K562 (cell line): Measurements from ENCODE around the gene GOLGA2. TPM values are rescaled to one million over a fixed set of nuclear protein-coding genes. Genes with fewer than 3 reads are reported as not detected.

Experiments used
- ATAC-seq: fragments of 200-7000 bp; cut with Tn5 transposase; 3 replicates; pipeline ENCODE4 v1.9.1; 2020; ENCODE audit warnings: moderate library complexity
- BruUV-seq: library from RNA; stranded (reverse); fragments of 400-500 nt; replicated peaks from 2 replicates; lab custom pipeline; 2021; lab: Mats Ljungman, UMichigan
- CTCF ChIA-PET: fragments of 300-600 bp; formaldehyde crosslinking; extraction: SDS; loops from one replicate; lab custom pipeline; 2021; ENCODE audit warnings: low intra/inter-chr PET ratio; lab: Yijun Ruan, JAX
- POLR2A ChIA-PET: fragments of 300-600, 350-650 bp; sonication (Branson Sonifier 250); formaldehyde crosslinking; extraction: SDS; loops from one replicate; lab custom pipeline; 2021; ENCODE audit warnings: antibody characterized with exemption, inconsistent platforms; lab: Yijun Ruan, JAX
- DNase-seq, 4 experiments: peaks; one replicate each; pipeline versions ENCODE4 v3.0.0 to v3.0.0-alpha.2; 2011 to 2018; ENCODE audit warnings: low spot score in 3 of 4, mixed read lengths in 3 of 4; ENCODE audit errors: extremely low read depth in 1 of 4
- FAIRE-seq: peaks from 2 replicates; lab custom pipeline; 2011; peaks lifted over from hg19 to GRCh38; lab: Jason Lieb, UNC
- H2AFZ ChIP-seq: 2 replicates; pipeline ENCODE4 v1.6.0; 2011; ENCODE audit warnings: low read depth, low read length, control low read depth, inconsistent platforms
- H3K27ac ChIP-seq: fragments of 200-600 bp; 3 replicates; pipeline ENCODE4 v1.8.0; 2011; ENCODE audit warnings: low read depth, mild to moderate bottlenecking, control low read depth, inconsistent platforms, low read length, moderate library complexity, mixed read lengths; ENCODE audit errors: extremely low read depth
- H3K27me3 ChIP-seq, 2 experiments: fragments of 300-600 bp in 1 of 2; 2 replicates in 1 of 2; 3 replicates in 1 of 2; pipeline versions ENCODE4 v1.6.0 to v1.8.0; 2011; ENCODE audit warnings: inconsistent platforms in 2 of 2, low read length in 2 of 2, mild to moderate bottlenecking in 1 of 2, mixed read lengths in 1 of 2, moderate library complexity in 1 of 2; ENCODE audit not compliant: control insufficient read depth in 2 of 2, insufficient read depth in 2 of 2
- H3K36me3 ChIP-seq: fragments of 300-600 bp; 3 replicates; pipeline ENCODE4 v1.8.0; 2011; ENCODE audit warnings: mild to moderate bottlenecking, low read length, inconsistent platforms; ENCODE audit not compliant: control insufficient read depth, insufficient read depth
- H3K4me1 ChIP-seq, 2 experiments: fragments of 200-600 bp in 1 of 2; replicated peaks in 1 of 2; 2 replicates in 1 of 2; 3 replicates in 1 of 2; pipeline versions ENCODE4 v1.5.1 to v1.8.0; 2011; ENCODE audit warnings: inconsistent platforms in 2 of 2, low read length in 2 of 2, mild to moderate bottlenecking in 1 of 2, mixed read lengths in 1 of 2, moderate library complexity in 1 of 2; ENCODE audit not compliant: control insufficient read depth in 2 of 2, insufficient read depth in 2 of 2
- H3K4me2 ChIP-seq: 2 replicates; pipeline ENCODE4 v1.6.1; 2011; ENCODE audit warnings: low read length, control low read depth, inconsistent platforms, mixed read lengths; ENCODE audit not compliant: insufficient read depth
- H3K4me3 ChIP-seq: fragments of 200-600 bp; sonication (generic), shearing (Covaris generic); 2 replicates; pipeline ENCODE4 v1.5.1; 2016; ENCODE audit warnings: control low read depth, inconsistent platforms
- H3K79me2 ChIP-seq: fragments of 200-600 bp; 3 replicates; pipeline ENCODE4 v1.8.0; 2011; ENCODE audit warnings: low read length, inconsistent platforms; ENCODE audit not compliant: control insufficient read depth, insufficient read depth
- H3K9ac ChIP-seq, 2 experiments: 2 replicates each; pipeline versions ENCODE4 v1.6.0 to v1.6.1; 2011; ENCODE audit warnings: low read depth in 2 of 2, low read length in 2 of 2, control low read depth in 1 of 2, inconsistent platforms in 1 of 2, mild to moderate bottlenecking in 1 of 2, mixed read lengths in 1 of 2; ENCODE audit not compliant: insufficient read depth in 1 of 2
- H3K9me1 ChIP-seq: one replicate; pipeline ENCODE4 v1.6.0; 2011; ENCODE audit warnings: inconsistent platforms, mild to moderate bottlenecking, low read length, moderate library complexity; ENCODE audit not compliant: control insufficient read depth, insufficient read depth
- H3K9me3 ChIP-seq: replicated peaks from 2 replicates; pipeline ENCODE4 v1.5.1; 2011; ENCODE audit warnings: low read depth, low read length, inconsistent platforms; ENCODE audit not compliant: control insufficient read depth, insufficient read depth
- H4K20me1 ChIP-seq: replicated peaks from 2 replicates; pipeline ENCODE4 v1.6.1; 2011; ENCODE audit warnings: low read length, inconsistent platforms, mixed read lengths; ENCODE audit not compliant: control insufficient read depth, insufficient read depth
- ATF1 ChIP-seq, 2 experiments: fragments of 450-650 bp in 1 of 2; IDR thresholded peaks; 2 replicates each; pipeline ENCODE4 v1.6.1; 2016; ENCODE audit warnings: missing compliant biosample characterization in 1 of 2, missing genetic modification characterization in 1 of 2
- CEBPB ChIP-seq: fragments of 450-650 bp; IDR thresholded peaks from 2 replicates; pipeline ENCODE4 v1.6.1; 2016; ENCODE audit warnings: missing genetic modification characterization, missing compliant biosample characterization
- CREB1 ChIP-seq, 2 experiments: sonication (generic) in 1 of 2; formaldehyde crosslinking in 1 of 2; IDR thresholded peaks; 2 replicates each; pipeline versions ENCODE4 v1.6.1 to v1.8.0; 2012 to 2022; ENCODE audit warnings: inconsistent platforms in 1 of 2, mild to moderate bottlenecking in 1 of 2, missing genetic modification reagents in 1 of 2, moderate library complexity in 1 of 2
- E2F3 ChIP-seq: fragments of 250-450 bp; sonication (Bioruptor Pico); IDR thresholded peaks from 2 replicates; pipeline ENCODE4 v1.4.0; 2020; ENCODE audit warnings: mild to moderate bottlenecking
- MCM2 ChIP-seq: fragments of 450-650 bp; IDR thresholded peaks from 2 replicates; pipeline ENCODE4 v1.6.1; 2017; ENCODE audit warnings: low read depth, mild to moderate bottlenecking
- TAF9B ChIP-seq: fragments of 450-650 bp; IDR thresholded peaks from 2 replicates; pipeline ENCODE4 v1.6.1; 2018; ENCODE audit warnings: mild to moderate bottlenecking; ENCODE audit not compliant: partially characterized antibody
- WGBS: fragments of 100-300 bp; shearing (Covaris generic); methylation state at CpG from one replicate; pipeline ENCODE4 v1.1.6; 2016; ENCODE audit warnings: low coverage, mixed read lengths; ENCODE audit not compliant: insufficient coverage; ENCODE audit errors: missing lambda C conversion rate; 5-methylcytosine and 5-hydroxymethylcytosine counted together
- in situ Hi-C: fragments of 300-500 bp; cut with MboI; formaldehyde crosslinking; loops from 4 replicates; pipeline ENCODE4 v1.15.0; 2018; ENCODE audit warnings: inconsistent platforms, mixed read lengths
- intact Hi-C: fragments of 100-400 bp; cut with micrococcal nuclease; formaldehyde crosslinking; loops from 2 replicates; pipeline ENCODE4 v1.14.2; 2022
- polyA plus RNA-seq, 8 experiments: library from polyadenylated mRNA; depleted of rRNA in 4 of 8; stranded (reverse) in 5 of 8; unstranded in 3 of 8; fragments of >200 nt; fragmentation: Nextera tagmentation in 2 of 8; fragmentation: Illumina TruSeq in 1 of 8; extraction: Ambion mirVana in 2 of 8; extraction: Trizol in 1 of 8; gene quantifications; 2 replicates each; pipeline versions ENCODE4 v1.2.1 to v1.2.3, GENCODE V29; 2011 to 2014; ENCODE audit warnings: inconsistent platforms in 1 of 8, missing spikeins in 1 of 8
- total RNA-seq, 7 experiments: library from RNA; depleted of rRNA in 6 of 7; stranded (reverse); fragments of >200 nt in 6 of 7; fragmentation: Illumina TruSeq in 2 of 7; extraction: Trizol in 2 of 7; gene quantifications; 2 replicates each; pipeline versions ENCODE4 v1.2.1 to v1.2.3, GENCODE V29; 2011 to 2021; ENCODE audit warnings: low replicate concordance in 1 of 7
- TF ChIP-seq, protein P1 (sequence below): sonication (generic); formaldehyde crosslinking; IDR thresholded peaks from 2 replicates; pipeline ENCODE4 v1.8.0; 2023; ENCODE audit warnings: mild to moderate bottlenecking, missing genetic modification reagents
- TF ChIP-seq, protein P2 (sequence below), 2 experiments: fragments of 200-800 bp in 1 of 2; sonication (Bioruptor generic) in 1 of 2; sonication (generic) in 1 of 2; formaldehyde crosslinking in 1 of 2; IDR thresholded peaks in 1 of 2; conservative IDR thresholded peaks in 1 of 2; 2 replicates each; pipeline versions ENCODE4 v1.5.0 to v1.6.1; 2016 to 2020; ENCODE audit warnings: missing compliant biosample characterization in 1 of 2, missing genetic modification characterization in 1 of 2, missing genetic modification reagents in 1 of 2

The GOLGA2 gene
- total and polyA plus RNA-seq, 9 of the 15 experiments (the other 6 are each of a cell fraction or from before 2014, with no cell fraction given), result 15.7 to 138 (median 76.0) TPM

DNA sequence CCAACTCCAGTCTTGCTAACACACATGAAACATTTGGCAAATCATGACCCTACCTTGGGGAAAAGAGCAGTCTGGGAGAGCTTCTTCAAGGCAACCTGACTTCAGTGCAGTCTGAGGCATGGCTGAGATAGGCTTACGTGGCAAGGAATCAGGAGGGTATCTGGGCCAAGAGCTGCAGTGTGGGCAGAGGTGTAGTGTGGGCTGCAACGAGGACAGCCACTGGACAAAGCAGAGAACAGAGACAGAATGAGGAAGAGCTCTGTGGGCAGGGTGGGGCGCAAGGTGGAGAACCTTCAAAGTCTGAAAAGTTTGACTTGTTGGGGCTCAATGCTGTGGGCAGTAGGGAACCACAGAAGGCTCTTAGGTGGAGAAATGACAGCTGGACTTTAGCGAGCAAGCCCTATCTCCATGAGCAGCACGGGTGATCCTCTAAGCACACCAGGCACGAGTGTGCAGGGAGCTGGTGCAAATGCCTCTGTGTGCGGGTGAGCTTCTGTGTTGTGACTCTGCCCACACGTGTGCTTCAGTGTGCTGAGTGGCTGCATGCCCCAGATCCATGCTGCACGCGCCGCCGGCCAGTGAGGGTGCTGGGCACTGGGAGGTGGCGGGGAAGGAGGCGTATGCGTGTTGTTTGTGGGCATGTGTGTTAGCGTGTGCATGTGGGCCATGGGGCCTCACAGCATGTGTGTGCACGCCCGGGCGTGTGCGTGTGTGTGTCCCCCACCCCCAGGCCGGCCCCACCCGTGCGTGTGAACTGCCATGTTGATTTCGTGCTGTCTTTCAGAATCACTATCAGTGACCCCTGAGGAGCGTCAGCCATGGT lies 23.3 kb downstream of the GOLGA2 start (continued):
- TF ChIP-seq, protein P1, sequence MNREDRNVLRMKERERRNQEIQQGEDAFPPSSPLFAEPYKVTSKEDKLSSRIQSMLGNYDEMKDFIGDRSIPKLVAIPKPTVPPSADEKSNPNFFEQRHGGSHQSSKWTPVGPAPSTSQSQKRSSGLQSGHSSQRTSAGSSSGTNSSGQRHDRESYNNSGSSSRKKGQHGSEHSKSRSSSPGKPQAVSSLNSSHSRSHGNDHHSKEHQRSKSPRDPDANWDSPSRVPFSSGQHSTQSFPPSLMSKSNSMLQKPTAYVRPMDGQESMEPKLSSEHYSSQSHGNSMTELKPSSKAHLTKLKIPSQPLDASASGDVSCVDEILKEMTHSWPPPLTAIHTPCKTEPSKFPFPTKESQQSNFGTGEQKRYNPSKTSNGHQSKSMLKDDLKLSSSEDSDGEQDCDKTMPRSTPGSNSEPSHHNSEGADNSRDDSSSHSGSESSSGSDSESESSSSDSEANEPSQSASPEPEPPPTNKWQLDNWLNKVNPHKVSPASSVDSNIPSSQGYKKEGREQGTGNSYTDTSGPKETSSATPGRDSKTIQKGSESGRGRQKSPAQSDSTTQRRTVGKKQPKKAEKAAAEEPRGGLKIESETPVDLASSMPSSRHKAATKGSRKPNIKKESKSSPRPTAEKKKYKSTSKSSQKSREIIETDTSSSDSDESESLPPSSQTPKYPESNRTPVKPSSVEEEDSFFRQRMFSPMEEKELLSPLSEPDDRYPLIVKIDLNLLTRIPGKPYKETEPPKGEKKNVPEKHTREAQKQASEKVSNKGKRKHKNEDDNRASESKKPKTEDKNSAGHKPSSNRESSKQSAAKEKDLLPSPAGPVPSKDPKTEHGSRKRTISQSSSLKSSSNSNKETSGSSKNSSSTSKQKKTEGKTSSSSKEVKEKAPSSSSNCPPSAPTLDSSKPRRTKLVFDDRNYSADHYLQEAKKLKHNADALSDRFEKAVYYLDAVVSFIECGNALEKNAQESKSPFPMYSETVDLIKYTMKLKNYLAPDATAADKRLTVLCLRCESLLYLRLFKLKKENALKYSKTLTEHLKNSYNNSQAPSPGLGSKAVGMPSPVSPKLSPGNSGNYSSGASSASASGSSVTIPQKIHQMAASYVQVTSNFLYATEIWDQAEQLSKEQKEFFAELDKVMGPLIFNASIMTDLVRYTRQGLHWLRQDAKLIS (CRISPR knock-in tag), result no peak
- TF ChIP-seq TAF9B, result no peak
- no peak for TF ChIP-seq MCM2

DNA sequence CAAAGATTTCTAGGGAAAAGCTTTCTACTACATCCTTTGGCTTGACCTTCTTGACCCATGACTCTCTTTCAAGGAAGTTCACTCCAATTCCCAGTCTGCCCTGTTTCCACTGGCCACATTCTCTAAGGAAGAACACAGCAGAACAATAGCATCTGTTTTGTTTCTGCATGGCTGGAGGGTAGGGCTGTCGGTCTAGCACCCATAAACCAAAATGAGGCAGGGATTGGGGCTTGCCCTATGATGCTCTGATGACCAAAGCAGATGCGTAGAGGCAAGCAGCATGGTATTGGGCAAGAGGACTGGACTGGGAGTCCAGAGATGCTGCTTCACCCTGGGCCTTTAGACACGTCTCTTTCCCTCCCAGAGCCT lies 24.1 kb downstream of the GOLGA2 start:
- peak; percentile 52 for FAIRE-seq
- in situ Hi-C loops, result no loop called here
- TF ChIP-seq ATF1 (CRISPR knock-in tag; IDR thresholded peaks at IDR 0.05) (no peak), ATF1 (tag; IDR thresholded peaks at IDR 0.05) (peak; percentile 39; the same call in 1 of the 2 replicates), E2F3 (peak; percentile 22; the same call in 1 of the 2 replicates), CEBPB (tag) (peak; percentile 86), CREB1 (IDR thresholded peaks at IDR 0.05) (peak; percentile 37; the same call in 1 of the 2 replicates), CREB1 (CRISPR knock-in tag; IDR thresholded peaks at IDR 0.05) (no peak)
- TF ChIP-seq, protein P2, sequence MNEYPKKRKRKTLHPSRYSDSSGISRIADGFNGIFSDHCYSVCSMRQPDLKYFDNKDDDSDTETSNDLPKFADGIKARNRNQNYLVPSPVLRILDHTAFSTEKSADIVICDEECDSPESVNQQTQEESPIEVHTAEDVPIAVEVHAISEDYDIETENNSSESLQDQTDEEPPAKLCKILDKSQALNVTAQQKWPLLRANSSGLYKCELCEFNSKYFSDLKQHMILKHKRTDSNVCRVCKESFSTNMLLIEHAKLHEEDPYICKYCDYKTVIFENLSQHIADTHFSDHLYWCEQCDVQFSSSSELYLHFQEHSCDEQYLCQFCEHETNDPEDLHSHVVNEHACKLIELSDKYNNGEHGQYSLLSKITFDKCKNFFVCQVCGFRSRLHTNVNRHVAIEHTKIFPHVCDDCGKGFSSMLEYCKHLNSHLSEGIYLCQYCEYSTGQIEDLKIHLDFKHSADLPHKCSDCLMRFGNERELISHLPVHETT (CRISPR knock-in tag; conservative IDR thresholded peaks at IDR 0.05 in 1 of 2, IDR thresholded peaks at IDR 0.05 in 1 of 2), result no peak
- intact Hi-C loops, result loop anchor here (2.0 kb wide), 1 partner anchor 25 kb away; the partner anchor contains the start of genes GOLGA2 and SWI5
- H3K9me3 ChIP-seq, result no peaks in the 10 kb centered on the region
- H3K9ac ChIP-seq, result peak overlapping the region in 1 of 2 experiments; percentile 96; a peak in 1 of 4 replicates
- H3K4me3 ChIP-seq, result peak overlapping the region; percentile 72; the same call in 1 of the 2 replicates
- WGBS, result 58% methylated on average over 3 of the region's 3 CpGs
- H3K27ac ChIP-seq, result no peak overlapping the region
- ChIA-PET CTCF (no interaction called here), POLR2A (interaction anchor here (0.6 to 3.4 kb wide), 3 partner anchors 10 to 1067 kb away, joined by 3 to 24 read pairs (median 3); no protein-coding TSS in a partner anchor)
- H3K4me2 ChIP-seq, result peak overlapping the region; percentile 83
- no peak overlapping the region for H2AFZ ChIP-seq
- H3K4me1 ChIP-seq, result peaks cover 51 to 66% of the 10 kb centered on the region in 2 experiments
- BruUV-seq, result TSS peak; percentile 52
- no peak for ATAC-seq
- peak in 2 of 4 experiments; percentile 18 to 51 for DNase-seq
- no peaks in the 10 kb centered on the region for H3K9me1 ChIP-seq
- H4K20me1 ChIP-seq, result peaks cover 5% of the 10 kb centered on the region; the same call in 1 of the 2 replicates
- no peaks in the 10 kb centered on the region for H3K27me3 ChIP-seq
- H3K36me3 ChIP-seq, result peaks cover 27% of the 10 kb centered on the region; the same call in 2 of the 3 replicates
- peaks cover 29% of the 10 kb centered on the region; the same call in 2 of the 3 replicates for H3K79me2 ChIP-seq
